Pancreas (tissue), 10 donors: ENCODE measurements around the gene HTR6. TPM values are rescaled to one million over a fixed set of nuclear protein-coding genes. Genes with fewer than 3 reads are reported as not detected.

Experiments used
- ATAC-seq, 4 donors: fragments of 200-7000 bp; cut with Tn5 transposase; one replicate each; pipeline versions ENCODE4 v1.8.0 to v1.9.1; 2020; ENCODE audit warnings: mild to moderate bottlenecking in 4 of 4, moderate library complexity in 4 of 4
- DNase-seq, 6 donors: peaks; one replicate each; pipeline ENCODE4 v3.0.0-alpha.2; 2020
- FAIRE-seq: peaks from 2 replicates; lab custom pipeline; 2012; peaks lifted over from hg19 to GRCh38; lab: Jason Lieb, UNC
- H3K27ac ChIP-seq, 4 donors: fragments of 200-600 bp; sonication (generic); 1 replicate in 3 of 4; 2 replicates in 1 of 4; pipeline versions ENCODE4 v1.5.0 to v1.8.0; 2020
- H3K27me3 ChIP-seq, 4 donors: fragments of 200-600 bp; one replicate each; pipeline ENCODE4 v1.8.0; 2021
- H3K36me3 ChIP-seq, 3 donors: fragments of 200-600 bp; sonication (generic) in 1 of 3; one replicate each; pipeline versions ENCODE4 v1.5.0 to v1.8.0; 2020 to 2021
- H3K4me1 ChIP-seq, 3 donors: fragments of 200-600 bp; one replicate each; pipeline ENCODE4 v1.8.0; 2021
- H3K4me3 ChIP-seq, 4 donors: fragments of 200-600 bp; sonication (generic) in 2 of 4; one replicate each; pipeline versions ENCODE4 v1.5.0 to v1.8.0; 2020 to 2021
- H3K9me3 ChIP-seq, 4 donors: fragments of 200-600 bp; one replicate each; pipeline ENCODE4 v1.8.0; 2021
- WGBS, 2 donors: extraction: QIAGEN DNeasy Blood & Tissue Kit; methylation state at CpG; one replicate each; pipeline ENCODE4 v1.1.7; 2013; 5-methylcytosine and 5-hydroxymethylcytosine counted together
- intact Hi-C, 3 donors: fragments of 100-400 bp; cut with DNase I; formaldehyde crosslinking; loops; one replicate each; pipeline versions ENCODE4 v1.11.1 to v1.14.2; 2022
- polyA plus RNA-seq, 2 donors: library from polyadenylated mRNA; stranded (reverse); fragments of 200-250 nt; gene quantifications; one replicate each; pipeline ENCODE4 v1.2.3, GENCODE V29; 2013
- total RNA-seq, 6 donors: library from RNA; stranded (reverse); fragmentation: NEBNext Ultra II Directional in 4 of 6; extraction: Animal tissue kit (Norgen Biotek cat#: 25700) in 4 of 6; gene quantifications; one replicate each; pipeline versions ENCODE4 v1.2.1 to v1.2.4, GENCODE V29; 2021 to 2023
- TF ChIP-seq, protein P1 (sequence below), 4 donors: fragments of 200-600 bp; sonication (generic) in 3 of 4; IDR thresholded peaks; one replicate each; pipeline versions ENCODE4 v1.5.0 to v1.8.0; 2021; ENCODE audit warnings: antibody characterized with exemption in 4 of 4
- donor health status: healthy with polysubstance abuse.
- donor health status: DM: no; HTN: no; CAD: no; lungs with moderate emphysema.
- donor health status: DM: no; HTN: no; CAD: no.
- donor health status: control.
- donor health status: control.
- donor health status: Bipolar disorder and iron deficiency.
- donor health status: DM: yes; HTN: yes; CAD: no.
- donor health status: DM: no; HTN: no; CAD: no.
- donor health status: DM: no; HTN: no; CAD: no.
- donor health status: DM: yes; HTN: yes; CAD: no.

Gene HTR6
- total and polyA plus RNA-seq, 8 donors, result not detected

DNA sequence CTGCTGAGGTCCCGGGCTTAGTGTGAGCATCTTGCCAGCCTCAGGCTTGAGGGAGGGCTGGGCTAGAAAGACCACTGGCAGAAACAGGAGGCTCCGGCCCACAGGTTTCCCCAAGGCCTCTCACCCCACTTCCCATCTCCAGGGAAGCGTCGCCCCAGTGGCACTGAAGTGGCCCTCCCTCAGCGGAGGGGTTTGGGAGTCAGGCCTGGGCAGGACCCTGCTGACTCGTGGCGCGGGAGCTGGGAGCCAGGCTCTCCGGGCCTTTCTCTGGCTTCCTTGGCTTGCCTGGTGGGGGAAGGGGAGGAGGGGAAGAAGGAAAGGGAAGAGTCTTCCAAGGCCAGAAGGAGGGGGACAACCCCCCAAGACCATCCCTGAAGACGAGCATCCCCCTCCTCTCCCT is 7.2 kb upstream of the HTR6 start:
- Histone ChIP-seq H3K9me3 (no peaks in the 10 kb centered on the region), H3K36me3 (no peaks in the 10 kb centered on the region), H3K27me3 (no peaks in the 10 kb centered on the region), H3K27ac (no peak overlapping the region), H3K4me3 (no peak overlapping the region), H3K4me1 (no peaks in the 10 kb centered on the region)
- ATAC-seq (no peak), FAIRE-seq (no peak), DNase-seq (no peak)
- WGBS, 2 donors, result 82 to 86% methylated on average over 9 to 10 of the region's 10 CpGs
- TF ChIP-seq, protein P1, sequence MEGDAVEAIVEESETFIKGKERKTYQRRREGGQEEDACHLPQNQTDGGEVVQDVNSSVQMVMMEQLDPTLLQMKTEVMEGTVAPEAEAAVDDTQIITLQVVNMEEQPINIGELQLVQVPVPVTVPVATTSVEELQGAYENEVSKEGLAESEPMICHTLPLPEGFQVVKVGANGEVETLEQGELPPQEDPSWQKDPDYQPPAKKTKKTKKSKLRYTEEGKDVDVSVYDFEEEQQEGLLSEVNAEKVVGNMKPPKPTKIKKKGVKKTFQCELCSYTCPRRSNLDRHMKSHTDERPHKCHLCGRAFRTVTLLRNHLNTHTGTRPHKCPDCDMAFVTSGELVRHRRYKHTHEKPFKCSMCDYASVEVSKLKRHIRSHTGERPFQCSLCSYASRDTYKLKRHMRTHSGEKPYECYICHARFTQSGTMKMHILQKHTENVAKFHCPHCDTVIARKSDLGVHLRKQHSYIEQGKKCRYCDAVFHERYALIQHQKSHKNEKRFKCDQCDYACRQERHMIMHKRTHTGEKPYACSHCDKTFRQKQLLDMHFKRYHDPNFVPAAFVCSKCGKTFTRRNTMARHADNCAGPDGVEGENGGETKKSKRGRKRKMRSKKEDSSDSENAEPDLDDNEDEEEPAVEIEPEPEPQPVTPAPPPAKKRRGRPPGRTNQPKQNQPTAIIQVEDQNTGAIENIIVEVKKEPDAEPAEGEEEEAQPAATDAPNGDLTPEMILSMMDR (IDR thresholded peaks at IDR 0.05), result no peak
- intact Hi-C loops, result loop anchor here in 2 of 3 donors (10.0 kb wide), 2 partner anchors 173 to 313 kb away; partner anchors contain the start of gene CAPZB (in 1 of the 2)

DNA sequence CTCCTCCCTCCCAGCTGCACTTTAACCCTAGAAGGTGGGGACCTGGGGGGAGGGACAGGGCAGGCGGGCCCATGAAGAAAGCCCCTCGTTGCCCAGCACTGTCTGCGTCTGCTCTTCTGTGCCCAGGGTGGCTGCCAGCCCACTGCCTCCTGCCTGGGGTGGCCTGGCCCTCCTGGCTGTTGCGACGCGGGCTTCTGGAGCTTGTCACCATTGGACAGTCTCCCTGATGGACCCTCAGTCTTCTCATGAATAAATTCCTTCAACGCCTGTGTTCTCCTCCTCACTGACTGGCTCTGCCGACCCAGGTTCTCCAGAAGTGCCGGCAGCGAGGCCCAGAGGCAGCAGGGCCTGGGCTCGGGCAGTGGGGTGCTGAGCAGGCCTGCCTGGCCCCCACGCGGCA is 6.5 kb upstream of the HTR6 start:
- TF ChIP-seq, protein P1 (IDR thresholded peaks at IDR 0.05), result no peak
- intact Hi-C loops, result loop anchor here in 2 of 3 donors (10.0 kb wide), 2 partner anchors 173 to 313 kb away; partner anchors contain the start of gene CAPZB (in 1 of the 2)
- no peaks in the 10 kb centered on the region for H3K27me3 ChIP-seq
- H3K27ac ChIP-seq, result no peak overlapping the region
- no peaks in the 10 kb centered on the region for H3K9me3 ChIP-seq
- no peak for ATAC-seq
- H3K36me3 ChIP-seq, result no peaks in the 10 kb centered on the region
- no peaks in the 10 kb centered on the region for H3K4me1 ChIP-seq
- no peak for DNase-seq
- H3K4me3 ChIP-seq, result no peak overlapping the region
- 78 to 88% methylated on average over 13 of the region's 13 CpGs for WGBS, 2 donors
- no peak for FAIRE-seq

DNA sequence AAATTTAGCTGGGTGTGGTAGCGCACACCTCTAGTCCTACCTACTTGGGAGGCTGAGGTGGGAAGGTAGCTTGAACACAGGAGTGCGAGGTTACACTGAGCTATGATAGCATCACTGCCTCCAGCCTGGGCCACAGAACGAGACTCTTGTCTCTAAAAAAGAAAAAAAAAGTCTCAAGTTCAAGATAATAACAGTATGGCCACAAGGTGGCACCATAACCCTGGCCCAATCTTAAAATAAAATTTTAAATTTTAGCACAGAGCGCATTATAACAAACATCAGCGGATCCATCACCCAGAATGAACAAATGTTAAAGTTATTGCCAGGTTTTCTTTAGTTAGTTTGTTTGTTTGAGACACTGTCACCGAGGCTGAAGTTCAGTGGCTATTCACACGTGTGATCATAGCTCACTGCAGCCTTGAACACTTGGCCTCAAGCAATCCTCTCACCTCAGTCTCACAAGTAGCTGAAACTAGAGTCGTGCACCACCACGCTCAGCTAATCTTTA is 2.9 kb upstream of the HTR6 start:
- TF ChIP-seq, protein P1 (IDR thresholded peaks at IDR 0.05), result peak; percentile 50 to 74 (median 66)
- 6 to 13% methylated on average over 9 of the region's 9 CpGs for WGBS, 2 donors
- peak; percentile 56 for FAIRE-seq
- H3K4me3 ChIP-seq, result no peak overlapping the region
- DNase-seq, result no peak
- peak in 3 of 4 donors; percentile 28 to 44 (median 39) for ATAC-seq
- intact Hi-C loops, result no loop called here
- H3K9me3 ChIP-seq, result no peaks in the 10 kb centered on the region
- peaks cover 0 to 4% (median 0%) of the 10 kb centered on the region in 3 donors for H3K4me1 ChIP-seq
- no peaks in the 10 kb centered on the region for H3K36me3 ChIP-seq
- peaks cover 0 to 14% (median 4%) of the 10 kb centered on the region in 4 donors for H3K27me3 ChIP-seq
- H3K27ac ChIP-seq, result no peak overlapping the region

DNA sequence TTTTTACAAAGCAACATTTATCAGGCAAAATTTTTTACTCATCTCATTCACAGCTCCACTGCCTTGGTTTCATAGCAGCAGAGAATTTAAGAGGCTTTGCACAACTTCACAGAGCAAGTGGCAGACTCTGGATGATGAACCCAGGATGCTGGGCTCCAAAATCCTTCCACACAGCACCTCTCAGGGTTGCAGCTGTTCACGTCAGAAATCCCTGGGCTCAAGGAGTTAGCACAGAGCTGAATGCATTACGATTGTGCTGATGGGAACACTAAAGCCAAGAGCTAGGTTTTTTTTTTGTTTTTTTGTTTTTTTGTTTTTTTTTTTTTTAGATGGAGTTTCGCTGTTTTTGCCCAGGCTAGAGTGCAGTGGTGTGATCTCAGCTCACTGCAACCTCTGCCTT is 2.4 kb upstream of the HTR6 start:
- Histone ChIP-seq H3K36me3 (no peaks in the 10 kb centered on the region), H3K4me3 (no peak overlapping the region), H3K27me3 (peaks cover 0 to 14% (median 4%) of the 10 kb centered on the region in 4 donors), H3K27ac (no peak overlapping the region), H3K9me3 (no peaks in the 10 kb centered on the region), H3K4me1 (peaks cover 0 to 4% (median 0%) of the 10 kb centered on the region in 3 donors)
- 48 to 61% methylated on average over 3 of the region's 3 CpGs for WGBS, 2 donors
- DNase-seq (no peak), ATAC-seq (no peak), FAIRE-seq (no peak)
- TF ChIP-seq, protein P1 (IDR thresholded peaks at IDR 0.05), result no peak
- intact Hi-C loops, result no loop called here

DNA sequence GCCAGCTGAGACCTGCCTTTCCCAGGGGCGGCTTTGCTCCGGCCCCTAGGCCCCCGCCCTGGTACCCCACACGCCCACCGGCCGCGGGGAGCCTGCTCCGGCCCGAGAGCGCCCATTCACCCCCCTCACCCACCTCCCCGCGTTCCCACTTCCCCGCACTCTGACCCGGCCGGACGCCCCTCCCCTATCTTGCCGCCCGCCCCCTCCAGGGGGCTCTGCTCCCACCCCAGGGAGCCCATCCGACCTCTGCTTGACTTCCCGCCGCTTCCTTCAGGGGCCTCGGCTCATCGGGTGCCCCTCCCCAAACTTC is 466 bp downstream of the HTR6 start:
- TF ChIP-seq, protein P1 (IDR thresholded peaks at IDR 0.05), result no peak
- DNase-seq, result peak in 1 of 6 donors; percentile 51
- Histone ChIP-seq H3K27me3 (peaks cover 0 to 14% (median 4%) of the 10 kb centered on the region in 4 donors), H3K4me3 (peak overlapping the region in 2 of 4 donors; percentile 17 to 27), H3K36me3 (no peaks in the 10 kb centered on the region), H3K9me3 (no peaks in the 10 kb centered on the region), H3K4me1 (peaks cover 0 to 4% (median 0%) of the 10 kb centered on the region in 3 donors), H3K27ac (no peak overlapping the region)
- no peak for FAIRE-seq
- intact Hi-C loops, result no loop called here
- WGBS, 2 donors, result 2 to 3% methylated on average over 21 to 23 of the region's 23 CpGs
- ATAC-seq, result no peak
